Kidney (tissue), 14 donors: ENCODE results near the gene TMEM154. TPM values are rescaled to one million over a fixed set of nuclear protein-coding genes. Genes with fewer than 3 reads are reported as not detected.

Experiments used
- DNase-seq, 5 donors: peaks; one replicate each; pipeline ENCODE4 v3.0.0-alpha.2; 2013 to 2020
- FAIRE-seq: peaks from 2 replicates; lab custom pipeline; 2012; peaks lifted over from hg19 to GRCh38; lab: Jason Lieb, UNC
- H3K27ac ChIP-seq, 2 donors: one replicate each; pipeline ENCODE4 v1.7.0; 2013; ENCODE audit warnings: low read depth in 2 of 2, low read length in 2 of 2, inconsistent platforms in 1 of 2
- H3K27me3 ChIP-seq: one replicate; pipeline ENCODE4 v1.7.1; 2013; ENCODE audit warnings: low read length, inconsistent platforms; ENCODE audit not compliant: control insufficient read depth, insufficient read depth
- H3K36me3 ChIP-seq, 3 donors: one replicate each; pipeline versions ENCODE4 v1.7.0 to v1.7.1; 2013; ENCODE audit warnings: low read length in 3 of 3, control low read depth in 1 of 3, inconsistent platforms in 1 of 3; ENCODE audit not compliant: insufficient read depth in 3 of 3, control insufficient read depth in 2 of 3
- H3K4me1 ChIP-seq, 3 donors: one replicate each; pipeline versions ENCODE4 v1.7.0 to v1.7.1; 2013; ENCODE audit warnings: low read length in 3 of 3, inconsistent platforms in 1 of 3, low read depth in 1 of 3; ENCODE audit not compliant: control insufficient read depth in 2 of 3, insufficient read depth in 2 of 3
- H3K4me3 ChIP-seq, 3 donors: one replicate each; pipeline versions ENCODE4 v1.7.0 to v1.8.1; 2013; ENCODE audit warnings: low read length in 3 of 3, control low read depth in 1 of 3, inconsistent platforms in 1 of 3
- H3K9ac ChIP-seq, 3 donors: one replicate each; pipeline versions ENCODE4 v1.7.0 to v1.7.1; 2013; ENCODE audit warnings: low read length in 3 of 3, control low read depth in 1 of 3, inconsistent platforms in 1 of 3
- H3K9me3 ChIP-seq, 3 donors: one replicate each; pipeline versions ENCODE4 v1.7.0 to v1.7.1; 2013; ENCODE audit warnings: low read length in 3 of 3, control low read depth in 1 of 3, inconsistent platforms in 1 of 3; ENCODE audit not compliant: control insufficient read depth in 2 of 3, insufficient read depth in 1 of 3
- CTCF ChIP-seq: IDR thresholded peaks from 3 replicates; pipeline ENCODE4 v1.5.1; 2012; ENCODE audit warnings: mild to moderate bottlenecking, moderate library complexity, borderline replicate concordance; ENCODE audit not compliant: insufficient read depth; ENCODE audit errors: extremely low read depth
- intact Hi-C: fragments of 100-400 bp; cut with DNase I; formaldehyde crosslinking; loops from one replicate; pipeline ENCODE4 v1.11.1; 2022
- polyA plus RNA-seq: library from polyadenylated mRNA; stranded (reverse); fragments of 350-450 nt; fragmentation: Illumina TruSeq; extraction: RNeasy Lipid Tissue Mini Kit (QIAGEN cat#74804); gene quantifications from one replicate; pipeline ENCODE4 v1.2.3, GENCODE V29; 2014; ENCODE audit warnings: low read depth, low replicate concordance; ENCODE audit not compliant: insufficient read depth
- total RNA-seq: library from RNA; stranded (reverse); fragmentation: NEBNext Ultra II Directional; extraction: Animal tissue kit (Norgen Biotek cat#: 25700); gene quantifications from one replicate; pipeline ENCODE4 v1.2.1, GENCODE V29; 2021
- donor health status: control.
- donor health status: control.
- donor health status: control.
- donor health status: control.
- donor health status: control.
- donor health status: DM: yes; HTN: yes; CAD: no.
- donor health status: Normal renal cell carcinoma (clear cell type).

Gene TMEM154
- total and polyA plus RNA-seq, 2 donors from 2014 or later: 0.09 to 11.0 TPM

- Histone ChIP-seq H3K4me1 (no peaks in the 10 kb centered on the region), H3K36me3 (no peaks in the 10 kb centered on the region), H3K27me3 (no peaks in the 10 kb centered on the region), H3K27ac (no peak overlapping the region), H3K9me3 (no peaks in the 10 kb centered on the region), H3K4me3 (no peak overlapping the region), H3K9ac (no peak overlapping the region)
- DNase-seq (no peak), FAIRE-seq (no peak)
- TF ChIP-seq CTCF: no peak
- intact Hi-C loops: no loop called here
These were observed 100.6 kb downstream of the TMEM154 start for GRCh38 chr4:152579107-152579764.

- H3K27ac ChIP-seq: no peak overlapping the region
- no peak overlapping the region for H3K4me3 ChIP-seq
- FAIRE-seq (no peak), DNase-seq (no peak)
- H3K27me3 ChIP-seq: no peaks in the 10 kb centered on the region
- H3K4me1 ChIP-seq: no peaks in the 10 kb centered on the region
- H3K36me3 ChIP-seq: no peaks in the 10 kb centered on the region
- no peak overlapping the region for H3K9ac ChIP-seq
- intact Hi-C loops: no loop called here
- H3K9me3 ChIP-seq: no peaks in the 10 kb centered on the region
- no peak for TF ChIP-seq CTCF
These were observed 101.1 kb downstream of the TMEM154 start for GRCh38 chr4:152578670-152579069.

GRCh38 chr4:152577708-152578396 is 101.9 kb downstream of the TMEM154 start:
- no peaks in the 10 kb centered on the region for H3K9me3 ChIP-seq
- no peak overlapping the region for H3K27ac ChIP-seq
- no peak overlapping the region for H3K9ac ChIP-seq
- H3K36me3 ChIP-seq: no peaks in the 10 kb centered on the region
- H3K4me3 ChIP-seq: no peak overlapping the region
- H3K4me1 ChIP-seq: no peaks in the 10 kb centered on the region
- no peak for TF ChIP-seq CTCF
- FAIRE-seq: no peak
- no peaks in the 10 kb centered on the region for H3K27me3 ChIP-seq
- DNase-seq: no peak
- intact Hi-C loops: no loop called here
